H54 (cell line): ENCODE measurements around the gene GCH1.

Experiments used
- DNase-seq: peaks from one replicate; pipeline ENCODE4 v3.0.0; 2011; ENCODE audit warnings: low spot score, mixed read lengths; ENCODE audit not compliant: insufficient read length
- FAIRE-seq: peaks from 3 replicates; lab custom pipeline; 2011; peaks lifted over from hg19 to GRCh38; lab: Jason Lieb, UNC
- POLR2A ChIP-seq: IDR thresholded peaks from 2 replicates; pipeline ENCODE4 v1.6.1; 2011; ENCODE audit warnings: low read depth, mild to moderate bottlenecking, low read length

Gene GCH1

GRCh38 chr14:54797556-54797955 lies 105.1 kb downstream of the GCH1 start:
- DNase-seq (no peak), FAIRE-seq (no peak)
- no peak for TF ChIP-seq POLR2A

GRCh38 chr14:54796961-54797360 lies 105.7 kb downstream of the GCH1 start:
- no peak for TF ChIP-seq POLR2A
- FAIRE-seq, result peak; percentile 96

DNA sequence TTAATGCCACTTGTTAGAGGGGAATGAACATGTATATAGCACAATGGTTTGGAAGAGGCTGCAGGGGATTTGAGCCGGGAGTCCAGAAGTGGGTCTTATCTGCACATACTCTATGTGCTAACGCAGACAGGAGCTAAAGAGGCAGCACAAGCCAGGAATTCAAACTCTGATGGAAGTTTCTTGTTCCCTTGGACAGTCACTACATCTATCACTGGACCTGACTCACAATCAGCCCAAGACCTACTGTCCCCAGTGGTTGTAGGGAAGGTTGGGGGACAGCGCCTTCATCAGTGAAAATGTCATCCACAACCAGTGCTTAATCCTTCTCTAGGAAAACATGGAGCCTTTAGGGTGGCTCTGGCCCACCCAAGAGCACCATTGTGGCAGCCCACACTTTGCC lies 107.8 kb downstream of the GCH1 start:
- no peak for FAIRE-seq
- no peak for TF ChIP-seq POLR2A
- no peak for DNase-seq

More at GRCh38 chr14:54796961-54797360, 105.7 kb downstream of the GCH1 start:
- peak; percentile 46 for DNase-seq

- DNase-seq (no peak), FAIRE-seq (no peak)
- no peak for TF ChIP-seq POLR2A
Measured at GRCh38 chr14:54794159-54794558, 108.5 kb downstream of the GCH1 start.

- TF ChIP-seq POLR2A, result no peak
- DNase-seq (no peak), FAIRE-seq (no peak)
Measured at GRCh38 chr14:54792288-54792687, 110.3 kb downstream of the GCH1 start.
